ENCODE measurements around the gene DYRK1A.
A peak's percentile ranks its signal among the peaks of the same experiment; 100 is the strongest.
"Not testable (repeated sequence)": the region's sequence is repeated elsewhere in the genome, so short reads cannot be mapped to it uniquely, and the experiment has no call there.

The DYRK1A gene

GRCh38 chr21:37366482-37367316, at the start of gene DYRK1A:
TSS of gene DYRK1A (plus strand) at chr21:37366773. CDS start at chr21:37420375, 53,602 bp downstream.
- peak within 1 kb of the TSS; percentile 94 for H3K4me3 ChIP-seq (ENCODE audit: low read length)
- H3K9me3 ChIP-seq (ENCODE audit: insufficient read depth, low read depth, low read length): no peaks in the 10 kb centered on the region
- H3K27me3 ChIP-seq (ENCODE audit: insufficient read depth, low read length): no peaks in the 10 kb centered on the region
- no peaks in the 10 kb centered on the region for H3K36me3 ChIP-seq (ENCODE audit: insufficient read depth, low read depth, low read length)
- H3K9ac ChIP-seq (ENCODE audit: low read depth, low read length): peak within 1 kb of the TSS; percentile 96
- H3K4me1 ChIP-seq (ENCODE audit: insufficient read depth, low read length): peaks cover 25% of the 10 kb centered on the region; the same call in 1 of the 2 replicates
- peak within 1 kb of the TSS; percentile 99 for H3K27ac ChIP-seq (ENCODE audit: low read length)

GRCh38 chr21:37319551-37319950, 47.0 kb upstream of the DYRK1A start:
- Histone ChIP-seq H3K27me3 (ENCODE audit: insufficient read depth, low read length) (no peaks in the 10 kb centered on the region), H3K4me1 (ENCODE audit: insufficient read depth, low read length) (no peaks in the 10 kb centered on the region), H3K9ac (ENCODE audit: low read depth, low read length) (no peak overlapping the region), H3K9me3 (ENCODE audit: insufficient read depth, low read depth, low read length) (no peaks in the 10 kb centered on the region), H3K4me3 (ENCODE audit: low read length) (no peak overlapping the region), H3K27ac (ENCODE audit: low read length) (no peak overlapping the region), H3K36me3 (ENCODE audit: insufficient read depth, low read depth, low read length) (no peaks in the 10 kb centered on the region)

GRCh38 chr21:37322084-37322483, 44.5 kb upstream of the DYRK1A start:
- Histone ChIP-seq H3K9me3 (ENCODE audit: insufficient read depth, low read depth, low read length) (no peaks in the 10 kb centered on the region), H3K4me3 (ENCODE audit: low read length) (no peak overlapping the region), H3K27ac (ENCODE audit: low read length) (no peak overlapping the region), H3K4me1 (ENCODE audit: insufficient read depth, low read length) (no peaks in the 10 kb centered on the region), H3K9ac (ENCODE audit: low read depth, low read length) (no peak overlapping the region), H3K27me3 (ENCODE audit: insufficient read depth, low read length) (no peaks in the 10 kb centered on the region), H3K36me3 (ENCODE audit: insufficient read depth, low read depth, low read length) (no peaks in the 10 kb centered on the region)

GRCh38 chr21:37324558-37324957, 42.0 kb upstream of the DYRK1A start:
- Histone ChIP-seq H3K4me1 (ENCODE audit: insufficient read depth, low read length) (no peaks in the 10 kb centered on the region), H3K9ac (ENCODE audit: low read depth, low read length) (no peak overlapping the region), H3K4me3 (ENCODE audit: low read length) (no peak overlapping the region), H3K27me3 (ENCODE audit: insufficient read depth, low read length) (no peaks in the 10 kb centered on the region), H3K27ac (ENCODE audit: low read length) (no peak overlapping the region), H3K36me3 (ENCODE audit: insufficient read depth, low read depth, low read length) (no peaks in the 10 kb centered on the region), H3K9me3 (ENCODE audit: insufficient read depth, low read depth, low read length) (no peaks in the 10 kb centered on the region)

- H3K4me3 ChIP-seq (ENCODE audit: low read length); H3K36me3 ChIP-seq (ENCODE audit: insufficient read depth, low read depth, low read length); H3K9ac ChIP-seq (ENCODE audit: low read depth, low read length); H3K4me1 ChIP-seq (ENCODE audit: insufficient read depth, low read length); H3K9me3 ChIP-seq (ENCODE audit: insufficient read depth, low read depth, low read length); H3K27ac ChIP-seq (ENCODE audit: low read length); H3K27me3 ChIP-seq (ENCODE audit: insufficient read depth, low read length): not testable (repeated sequence)
Observed at GRCh38 chr21:37328147-37328546, 38.4 kb upstream of the DYRK1A start.

- no peak overlapping the region for H3K27ac ChIP-seq (ENCODE audit: low read length)
- no peaks in the 10 kb centered on the region for H3K27me3 ChIP-seq (ENCODE audit: insufficient read depth, low read length)
- no peak overlapping the region for H3K4me3 ChIP-seq (ENCODE audit: low read length)
- no peaks in the 10 kb centered on the region for H3K9me3 ChIP-seq (ENCODE audit: insufficient read depth, low read depth, low read length)
- no peaks in the 10 kb centered on the region for H3K4me1 ChIP-seq (ENCODE audit: insufficient read depth, low read length)
- H3K9ac ChIP-seq (ENCODE audit: low read depth, low read length): no peak overlapping the region
- no peaks in the 10 kb centered on the region for H3K36me3 ChIP-seq (ENCODE audit: insufficient read depth, low read depth, low read length)
Observed at GRCh38 chr21:37331411-37331810, 35.2 kb upstream of the DYRK1A start.

GRCh38 chr21:37335053-37335452, 31.5 kb upstream of the DYRK1A start:
- Histone ChIP-seq H3K9ac (ENCODE audit: low read depth, low read length) (no peak overlapping the region), H3K9me3 (ENCODE audit: insufficient read depth, low read depth, low read length) (no peaks in the 10 kb centered on the region), H3K36me3 (ENCODE audit: insufficient read depth, low read depth, low read length) (no peaks in the 10 kb centered on the region), H3K27me3 (ENCODE audit: insufficient read depth, low read length) (no peaks in the 10 kb centered on the region), H3K27ac (ENCODE audit: low read length) (no peak overlapping the region), H3K4me1 (ENCODE audit: insufficient read depth, low read length) (no peaks in the 10 kb centered on the region), H3K4me3 (ENCODE audit: low read length) (no peak overlapping the region)

GRCh38 chr21:37337179-37337578, 29.4 kb upstream of the DYRK1A start:
- no peaks in the 10 kb centered on the region for H3K4me1 ChIP-seq (ENCODE audit: insufficient read depth, low read length)

GRCh38 chr21:37337831-37338230, 28.7 kb upstream of the DYRK1A start:
- no peaks in the 10 kb centered on the region for H3K36me3 ChIP-seq (ENCODE audit: insufficient read depth, low read depth, low read length)
- no peaks in the 10 kb centered on the region for H3K9me3 ChIP-seq (ENCODE audit: insufficient read depth, low read depth, low read length)
- no peak overlapping the region for H3K27ac ChIP-seq (ENCODE audit: low read length)
- H3K27me3 ChIP-seq (ENCODE audit: insufficient read depth, low read length): no peaks in the 10 kb centered on the region
- no peak overlapping the region for H3K9ac ChIP-seq (ENCODE audit: low read depth, low read length)
- H3K4me3 ChIP-seq (ENCODE audit: low read length): no peak overlapping the region
- no peaks in the 10 kb centered on the region for H3K4me1 ChIP-seq (ENCODE audit: insufficient read depth, low read length)

More at GRCh38 chr21:37337179-37337578, 29.4 kb upstream of the DYRK1A start:
- Histone ChIP-seq H3K36me3 (ENCODE audit: insufficient read depth, low read depth, low read length) (no peaks in the 10 kb centered on the region), H3K27me3 (ENCODE audit: insufficient read depth, low read length) (no peaks in the 10 kb centered on the region), H3K9me3 (ENCODE audit: insufficient read depth, low read depth, low read length) (no peaks in the 10 kb centered on the region), H3K27ac (ENCODE audit: low read length) (no peak overlapping the region), H3K4me3 (ENCODE audit: low read length) (no peak overlapping the region), H3K9ac (ENCODE audit: low read depth, low read length) (no peak overlapping the region)

GRCh38 chr21:37338671-37339551, 27.7 kb upstream of the DYRK1A start:
- no peaks in the 10 kb centered on the region for H3K4me1 ChIP-seq (ENCODE audit: insufficient read depth, low read length)
- no peak overlapping the region for H3K9ac ChIP-seq (ENCODE audit: low read depth, low read length)
- H3K9me3 ChIP-seq (ENCODE audit: insufficient read depth, low read depth, low read length): no peaks in the 10 kb centered on the region
- H3K4me3 ChIP-seq (ENCODE audit: low read length): no peak overlapping the region
- no peak overlapping the region for H3K27ac ChIP-seq (ENCODE audit: low read length)
- no peaks in the 10 kb centered on the region for H3K27me3 ChIP-seq (ENCODE audit: insufficient read depth, low read length)
- H3K36me3 ChIP-seq (ENCODE audit: insufficient read depth, low read depth, low read length): no peaks in the 10 kb centered on the region

- Histone ChIP-seq H3K4me3 (ENCODE audit: low read length) (no peak overlapping the region), H3K36me3 (ENCODE audit: insufficient read depth, low read depth, low read length) (no peaks in the 10 kb centered on the region), H3K4me1 (ENCODE audit: insufficient read depth, low read length) (no peaks in the 10 kb centered on the region), H3K9ac (ENCODE audit: low read depth, low read length) (no peak overlapping the region), H3K27me3 (ENCODE audit: insufficient read depth, low read length) (no peaks in the 10 kb centered on the region), H3K27ac (ENCODE audit: low read length) (no peak overlapping the region), H3K9me3 (ENCODE audit: insufficient read depth, low read depth, low read length) (no peaks in the 10 kb centered on the region)
Observed at GRCh38 chr21:37339552-37339939, 27.0 kb upstream of the DYRK1A start.
